Astrocyte (in vitro differentiated cells and primary cell): Measurements from ENCODE around the gene SLC9A4. TPM values are rescaled to one million over a fixed set of nuclear protein-coding genes. Genes with fewer than 3 reads are reported as not detected.

Source experiments
- DNase-seq: peaks from one replicate; pipeline ENCODE4 v3.0.0-alpha.2; 2010; ENCODE audit warnings: low read depth
- FAIRE-seq: peaks from 2 replicates; lab custom pipeline; 2011; peaks lifted over from hg19 to GRCh38; lab: Jason Lieb, UNC
- H2AFZ ChIP-seq: 2 replicates; pipeline ENCODE4 v1.6.0; 2012; ENCODE audit warnings: low read depth, low read length, inconsistent platforms
- H3K27ac ChIP-seq: 2 replicates; pipeline ENCODE4 v1.5.1; 2011; ENCODE audit warnings: low read depth, low read length, inconsistent platforms
- H3K27me3 ChIP-seq: 2 replicates; pipeline ENCODE4 v1.6.0; 2011; ENCODE audit warnings: low read length, inconsistent platforms; ENCODE audit not compliant: insufficient read depth
- H3K36me3 ChIP-seq: 2 replicates; pipeline ENCODE4 v1.5.1; 2011; ENCODE audit warnings: low read length, inconsistent platforms; ENCODE audit not compliant: insufficient read depth
- H3K4me1 ChIP-seq: 2 replicates; pipeline ENCODE4 v1.5.1; 2011; ENCODE audit warnings: low read length, inconsistent platforms; ENCODE audit not compliant: insufficient read depth
- H3K4me2 ChIP-seq: 2 replicates; pipeline ENCODE4 v1.6.0; 2012; ENCODE audit warnings: low read length, inconsistent platforms
- H3K4me3 ChIP-seq: 2 replicates; pipeline ENCODE4 v1.5.1; 2011; ENCODE audit warnings: low read depth, mild to moderate bottlenecking, low read length, inconsistent platforms; ENCODE audit not compliant: insufficient read depth
- H3K79me2 ChIP-seq: 2 replicates; pipeline ENCODE4 v1.6.0; 2012; ENCODE audit warnings: mild to moderate bottlenecking, low read length, inconsistent platforms; ENCODE audit not compliant: insufficient read depth
- H3K9ac ChIP-seq: 2 replicates; pipeline ENCODE4 v1.6.0; 2012; ENCODE audit warnings: mild to moderate bottlenecking, low read length, inconsistent platforms
- H3K9me3 ChIP-seq: 2 replicates; pipeline ENCODE4 v1.5.1; 2012; ENCODE audit warnings: low read depth, mild to moderate bottlenecking, low read length, inconsistent platforms; ENCODE audit not compliant: insufficient read depth
- H4K20me1 ChIP-seq: 2 replicates; pipeline ENCODE4 v1.6.0; 2012; ENCODE audit warnings: low read length, inconsistent platforms; ENCODE audit not compliant: insufficient read depth
- H3K27ac Mint-ChIP-seq: one replicate; pipeline ENCODE4 v1.8.0; 2021; ENCODE audit warnings: mild to moderate bottlenecking, mixed read lengths; ENCODE audit not compliant: unreplicated experiment
- H3K27me3 Mint-ChIP-seq: one replicate; pipeline ENCODE4 v1.8.0; 2021; ENCODE audit warnings: low read depth, mixed read lengths; ENCODE audit not compliant: unreplicated experiment
- H3K36me3 Mint-ChIP-seq: one replicate; pipeline ENCODE4 v1.8.0; 2021; ENCODE audit warnings: low read depth, mixed read lengths; ENCODE audit not compliant: unreplicated experiment
- H3K4me1 Mint-ChIP-seq: one replicate; pipeline ENCODE4 v1.8.0; 2021; ENCODE audit warnings: low read depth, mixed read lengths; ENCODE audit not compliant: unreplicated experiment
- H3K4me3 Mint-ChIP-seq: one replicate; pipeline ENCODE4 v1.8.0; 2021; ENCODE audit warnings: mild to moderate bottlenecking, moderate library complexity, mixed read lengths; ENCODE audit not compliant: unreplicated experiment
- H3K9me3 Mint-ChIP-seq: one replicate; pipeline ENCODE4 v1.8.0; 2021; ENCODE audit warnings: mild to moderate bottlenecking, mixed read lengths; ENCODE audit not compliant: unreplicated experiment
- CTCF ChIP-seq: IDR thresholded peaks from 2 replicates; pipeline ENCODE4 v1.5.1; 2011; ENCODE audit warnings: low read depth, mild to moderate bottlenecking, inconsistent platforms, low read length, moderate library complexity; ENCODE audit not compliant: insufficient read depth
- EZH2 ChIP-seq: IDR thresholded peaks from 2 replicates; pipeline ENCODE4 v1.6.1; 2012; ENCODE audit warnings: mild to moderate bottlenecking, low read length, inconsistent platforms; ENCODE audit not compliant: insufficient read depth
- total RNA-seq: library from RNA; stranded (reverse); gene quantifications from 2 replicates; pipeline ENCODE4 v1.2.1, GENCODE V29; 2021

SLC9A4 gene
- total RNA-seq, 1 donor from 2014 or later: 0.09 TPM

DNA sequence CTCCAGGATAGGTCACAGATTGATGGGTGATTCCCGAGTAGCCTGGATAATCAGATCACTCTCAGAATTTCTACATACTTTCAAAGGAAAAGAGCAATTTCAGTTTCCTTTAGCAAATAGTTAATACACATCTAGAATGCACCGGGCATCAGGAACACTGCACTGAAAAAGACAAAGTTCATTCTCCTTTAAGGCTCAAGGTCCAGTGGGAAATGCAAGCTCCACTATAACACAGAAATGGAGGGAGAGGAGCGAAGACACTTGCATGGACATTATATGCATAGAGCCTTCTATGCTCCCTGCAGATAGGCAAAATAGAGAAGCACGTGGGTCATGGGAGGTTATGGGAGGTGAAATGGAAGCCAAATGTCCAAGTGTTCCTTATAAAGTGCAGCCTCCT, 49.1 kb downstream of the SLC9A4 start:
- Histone ChIP-seq H3K9ac (no peak overlapping the region), H3K27me3 (no peaks in the 10 kb centered on the region), H3K27ac (no peak overlapping the region), H3K4me1 (no peaks in the 10 kb centered on the region), H4K20me1 (no peaks in the 10 kb centered on the region), H3K4me2 (no peak overlapping the region), H3K9me3 (no peaks in the 10 kb centered on the region), H2AFZ (no peak overlapping the region), H3K4me3 (no peak overlapping the region), H3K79me2 (no peaks in the 10 kb centered on the region), H3K36me3 (no peaks in the 10 kb centered on the region)
- no peak overlapping the region for H3K4me3 Mint-ChIP-seq
- H3K4me1 Mint-ChIP-seq: peaks cover 3% of the 10 kb centered on the region
- H3K36me3 Mint-ChIP-seq: no peaks in the 10 kb centered on the region
- H3K27me3 Mint-ChIP-seq: peaks cover 11% of the 10 kb centered on the region
- FAIRE-seq (no peak), DNase-seq (no peak)
- H3K9me3 Mint-ChIP-seq: no peaks in the 10 kb centered on the region
- no peak for TF ChIP-seq CTCF
- no peak for TF ChIP-seq EZH2
- no peak overlapping the region for H3K27ac Mint-ChIP-seq

GRCh38 chr2:102522890-102523289, 49.9 kb downstream of the SLC9A4 start:
- Histone ChIP-seq H2AFZ (no peak overlapping the region), H3K4me2 (no peak overlapping the region), H3K4me1 (no peaks in the 10 kb centered on the region), H3K9me3 (no peaks in the 10 kb centered on the region), H3K9ac (no peak overlapping the region), H3K27me3 (no peaks in the 10 kb centered on the region), H4K20me1 (no peaks in the 10 kb centered on the region), H3K36me3 (no peaks in the 10 kb centered on the region), H3K27ac (no peak overlapping the region), H3K79me2 (no peaks in the 10 kb centered on the region), H3K4me3 (no peak overlapping the region)
- H3K36me3 Mint-ChIP-seq: no peaks in the 10 kb centered on the region
- H3K27ac Mint-ChIP-seq: no peak overlapping the region
- DNase-seq (no peak), FAIRE-seq (no peak)
- no peaks in the 10 kb centered on the region for H3K9me3 Mint-ChIP-seq
- H3K4me1 Mint-ChIP-seq: peaks cover 3% of the 10 kb centered on the region
- no peak overlapping the region for H3K4me3 Mint-ChIP-seq
- peaks cover 9% of the 10 kb centered on the region for H3K27me3 Mint-ChIP-seq
- TF ChIP-seq CTCF (no peak), EZH2 (no peak)

DNA sequence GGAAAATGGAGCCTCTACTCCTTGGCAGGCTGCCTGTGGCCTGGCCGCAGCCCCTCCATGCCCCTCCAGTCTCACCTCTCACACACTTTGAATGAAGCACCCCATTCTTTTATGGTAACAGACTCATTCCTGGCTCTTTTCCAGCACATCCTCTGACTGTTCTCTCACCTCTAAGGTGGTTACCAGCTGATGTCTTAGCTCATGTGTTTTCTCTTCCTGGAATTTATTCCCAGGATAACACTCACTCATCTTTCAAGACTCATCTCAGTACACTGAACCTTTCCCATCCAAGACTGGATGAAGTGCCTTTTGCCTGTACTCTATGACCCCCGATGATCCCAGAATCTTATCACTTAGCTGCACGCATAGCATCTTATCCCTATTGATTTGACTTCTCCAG, 50.6 kb downstream of the SLC9A4 start:
- H2AFZ ChIP-seq: no peak overlapping the region
- no peak overlapping the region for H3K4me2 ChIP-seq
- H3K36me3 ChIP-seq: no peaks in the 10 kb centered on the region
- H3K4me3 ChIP-seq: no peak overlapping the region
- H3K9me3 ChIP-seq: no peaks in the 10 kb centered on the region
- DNase-seq (no peak), FAIRE-seq (no peak)
- Mint-ChIP-seq H3K4me1 (peaks cover 3% of the 10 kb centered on the region), H3K4me3 (no peak overlapping the region), H3K36me3 (no peaks in the 10 kb centered on the region), H3K27me3 (peaks cover 6% of the 10 kb centered on the region), H3K9me3 (no peaks in the 10 kb centered on the region), H3K27ac (no peak overlapping the region)
- no peak for TF ChIP-seq CTCF
- TF ChIP-seq EZH2: no peak
- no peaks in the 10 kb centered on the region for H3K27me3 ChIP-seq
- H3K9ac ChIP-seq: no peak overlapping the region
- no peak overlapping the region for H3K27ac ChIP-seq
- no peaks in the 10 kb centered on the region for H3K79me2 ChIP-seq
- H4K20me1 ChIP-seq: no peaks in the 10 kb centered on the region
- no peaks in the 10 kb centered on the region for H3K4me1 ChIP-seq
